GM13976 (cell line): ENCODE results near the gene RPRD1B.

Source experiments
- DNase-seq: peaks from one replicate; pipeline ENCODE4 v3.0.0; 2012; ENCODE audit warnings: low spot score
- CTCF ChIP-seq: IDR thresholded peaks from 2 replicates; pipeline ENCODE4 v1.5.1; 2012; ENCODE audit warnings: borderline replicate concordance, mild to moderate bottlenecking; ENCODE audit not compliant: insufficient read depth; ENCODE audit errors: extremely low read depth, missing control alignments, control extremely low read depth
- in situ Hi-C: fragments of 300-500 bp; cut with MboI; formaldehyde crosslinking; loops from one replicate; pipeline ENCODE4 v1.12.0; 2022; ENCODE audit warnings: low sequenced_read_pairs, mixed read lengths, inconsistent platforms; ENCODE audit not compliant: unreplicated experiment

The RPRD1B gene

GRCh38 chr20:38115896-38116295, 82.3 kb downstream of the RPRD1B start:
- in situ Hi-C loops: no loop called here
- no peak for DNase-seq
- TF ChIP-seq CTCF: no peak

- TF ChIP-seq CTCF: no peak
- in situ Hi-C loops: no loop called here
- no peak for DNase-seq
These were observed 83.0 kb downstream of the RPRD1B start for GRCh38 chr20:38116409-38117165.

DNA sequence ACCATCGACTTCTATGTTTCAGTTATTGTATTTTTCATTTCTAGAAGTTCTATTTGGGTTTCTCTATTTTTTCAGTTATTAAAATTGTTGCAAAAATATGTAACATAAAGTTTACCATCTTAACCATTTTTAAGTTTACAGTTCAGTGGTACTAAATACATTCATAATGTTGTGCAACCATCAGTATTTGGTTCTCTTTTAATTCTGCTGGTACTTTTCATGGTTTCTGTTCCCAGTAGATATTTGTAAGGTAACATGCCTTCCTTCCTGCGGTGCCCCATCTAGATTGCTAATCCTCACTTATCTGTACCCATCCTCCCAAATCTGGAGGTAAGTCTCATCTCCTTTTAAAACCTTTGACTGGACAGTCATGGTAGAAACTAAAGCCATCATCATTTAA, 83.7 kb downstream of the RPRD1B start:
- no peak for TF ChIP-seq CTCF
- no peak for DNase-seq
- in situ Hi-C loops: no loop called here

DNA sequence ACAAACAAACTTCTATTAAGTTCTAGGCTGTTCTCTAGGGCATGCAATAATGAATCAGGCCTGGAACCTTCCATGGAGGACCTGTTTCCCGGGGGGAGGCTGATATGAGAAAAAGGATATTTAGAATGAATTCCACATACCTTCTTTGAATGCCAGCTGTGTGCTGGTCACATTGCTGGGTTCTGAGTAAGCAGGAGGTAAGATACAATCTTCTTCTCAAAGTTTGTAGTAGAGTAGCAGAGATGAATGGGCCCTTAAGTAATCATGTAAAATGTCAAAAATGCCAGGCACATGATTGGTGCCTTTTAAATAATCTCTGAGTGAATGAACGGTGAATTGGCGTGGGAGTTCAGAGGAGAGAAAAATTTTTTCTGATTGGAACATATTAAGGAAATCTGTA, 84.1 kb downstream of the RPRD1B start:
- in situ Hi-C loops: no loop called here

GRCh38 chr20:38119446-38119845, 85.9 kb downstream of the RPRD1B start:
- no peak for TF ChIP-seq CTCF
- DNase-seq: no peak
- in situ Hi-C loops: no loop called here

More for the DNA sequence above, 84.1 kb downstream of the RPRD1B start:
- DNase-seq: no peak
- TF ChIP-seq CTCF: no peak

GRCh38 chr20:38120625-38120988, 87.1 kb downstream of the RPRD1B start:
- TF ChIP-seq CTCF: no peak
- DNase-seq: no peak
- in situ Hi-C loops: no loop called here

DNA sequence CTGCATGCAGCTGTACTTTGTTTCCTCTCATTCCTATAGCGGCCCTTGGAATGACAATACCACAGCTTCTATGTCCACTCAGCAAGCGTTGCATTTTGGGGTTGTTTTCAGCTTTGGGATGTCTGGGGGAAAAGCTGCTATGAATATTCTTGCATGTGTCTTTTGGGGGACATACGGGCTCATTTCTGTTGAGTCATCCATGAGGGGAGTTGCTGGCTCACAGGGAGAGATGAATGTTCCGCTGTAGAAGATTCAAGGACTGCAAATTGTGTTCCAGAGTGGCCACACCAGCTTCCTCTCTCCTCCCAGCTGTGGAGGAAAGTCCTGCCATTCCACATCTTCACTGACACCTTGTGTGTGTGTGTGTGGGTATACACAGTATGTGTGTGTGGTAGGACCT, 88.2 kb downstream of the RPRD1B start:
- no peak for TF ChIP-seq CTCF
- in situ Hi-C loops: no loop called here
- DNase-seq: no peak
